GOT3 (cell line): ENCODE results near the gene SLC5A2.
"Not testable (repeated sequence)": the region's sequence is repeated elsewhere in the genome, so short reads cannot be mapped to it uniquely, and the experiment has no call there.

Experiments
- DNase-seq: peaks from one replicate; lab custom pipeline; 2025; ENCODE audit warnings: mixed read lengths; lab: John Stamatoyannopoulos, UW

The SLC5A2 gene

DNA sequence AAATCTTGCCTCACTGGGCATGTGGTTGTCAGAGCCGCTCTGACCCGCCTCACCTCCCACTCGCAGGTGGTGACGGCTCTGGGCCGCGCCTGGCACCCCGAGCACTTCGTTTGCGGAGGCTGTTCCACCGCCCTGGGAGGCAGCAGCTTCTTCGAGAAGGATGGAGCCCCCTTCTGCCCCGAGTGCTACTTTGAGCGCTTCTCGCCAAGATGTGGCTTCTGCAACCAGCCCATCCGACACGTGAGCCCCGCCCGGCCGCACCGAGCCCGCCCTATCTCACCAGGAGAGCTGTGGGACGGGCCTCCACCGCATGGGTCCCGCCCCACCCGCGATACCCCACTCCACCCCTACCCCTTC lies 7.0 kb upstream of the SLC5A2 start:
- DNase-seq, result no peak

DNA sequence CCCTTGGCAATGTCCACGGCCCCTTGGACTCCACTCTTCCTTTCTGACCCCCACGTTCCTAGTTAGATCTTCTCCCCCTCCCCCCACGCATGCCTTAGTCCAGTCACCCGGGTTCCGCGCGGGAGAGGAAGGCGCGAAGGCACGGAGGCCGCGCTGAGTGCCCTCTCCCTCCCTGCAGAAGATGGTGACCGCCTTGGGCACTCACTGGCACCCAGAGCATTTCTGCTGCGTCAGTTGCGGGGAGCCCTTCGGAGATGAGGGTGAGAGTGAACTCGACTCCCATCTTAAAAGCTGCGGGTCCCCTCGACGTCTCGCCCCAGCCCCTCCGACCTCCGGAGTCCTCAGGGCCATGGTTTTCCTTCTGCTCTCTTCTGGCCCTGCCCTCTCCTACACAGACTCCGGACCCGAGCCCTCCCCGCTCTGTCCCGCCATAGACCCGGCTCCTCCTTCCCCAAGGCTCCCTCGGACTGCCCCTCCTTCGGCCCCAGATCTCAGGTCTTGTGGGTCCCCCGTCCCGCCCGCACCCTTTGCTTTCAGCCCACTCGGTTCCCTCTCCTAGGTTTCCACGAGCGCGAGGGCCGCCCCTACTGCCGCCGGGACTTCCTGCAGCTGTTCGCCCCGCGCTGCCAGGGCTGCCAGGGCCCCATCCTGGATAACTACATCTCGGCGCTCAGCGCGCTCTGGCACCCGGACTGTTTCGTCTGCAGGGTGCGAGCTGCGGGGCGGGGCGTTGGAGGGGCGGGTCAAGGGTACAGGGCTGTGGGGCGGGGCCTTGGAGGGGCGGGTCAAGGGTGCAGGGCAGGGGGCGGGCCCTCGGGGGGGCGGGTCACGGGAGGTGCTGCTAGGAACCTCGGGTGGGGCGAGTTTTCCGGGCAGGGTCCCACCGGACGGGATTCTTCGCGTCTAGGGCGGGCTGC lies 6.4 kb upstream of the SLC5A2 start:
- DNase-seq, result no peak

DNA sequence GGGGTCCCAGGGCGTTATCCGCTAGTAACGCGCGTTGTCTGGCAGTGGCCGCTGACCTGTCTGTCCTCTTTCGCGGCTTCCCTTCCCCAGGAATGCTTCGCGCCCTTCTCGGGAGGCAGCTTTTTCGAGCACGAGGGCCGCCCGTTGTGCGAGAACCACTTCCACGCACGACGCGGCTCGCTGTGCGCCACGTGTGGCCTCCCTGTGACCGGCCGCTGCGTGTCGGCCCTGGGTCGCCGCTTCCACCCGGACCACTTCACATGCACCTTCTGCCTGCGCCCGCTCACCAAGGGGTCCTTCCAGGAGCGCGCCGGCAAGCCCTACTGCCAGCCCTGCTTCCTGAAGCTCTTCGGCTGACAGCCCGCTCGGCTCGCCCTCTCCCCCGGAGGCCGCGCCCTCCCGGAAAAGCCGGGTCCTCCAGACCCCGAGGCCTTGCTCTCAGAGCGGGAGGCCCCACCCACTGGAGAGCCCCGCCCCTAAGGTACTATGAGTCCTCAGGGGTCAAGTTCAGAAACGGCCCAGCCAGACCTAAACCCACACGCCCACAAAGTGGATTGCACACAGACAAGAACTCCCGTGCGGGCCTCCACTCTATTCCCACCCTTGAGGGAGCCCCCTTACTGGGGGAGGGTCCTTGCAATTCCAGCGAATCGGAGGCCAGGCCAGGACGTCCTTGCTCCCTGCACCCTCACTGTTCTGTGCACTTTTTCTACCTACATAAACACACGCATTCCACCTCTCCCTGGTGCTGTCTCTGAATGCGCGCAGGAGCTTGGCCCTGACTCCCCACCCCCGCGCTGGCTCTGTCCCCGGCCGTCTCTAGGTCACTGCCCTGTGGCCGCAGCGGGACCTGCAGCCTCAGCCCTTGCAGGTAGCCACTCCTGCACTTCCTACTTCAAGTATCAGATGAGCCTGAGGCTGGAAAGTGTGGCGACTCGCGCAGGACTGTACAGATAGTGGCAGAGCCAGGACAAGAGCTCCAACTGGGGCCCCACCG lies 5.4 kb upstream of the SLC5A2 start:
- DNase-seq, result no peak

DNA sequence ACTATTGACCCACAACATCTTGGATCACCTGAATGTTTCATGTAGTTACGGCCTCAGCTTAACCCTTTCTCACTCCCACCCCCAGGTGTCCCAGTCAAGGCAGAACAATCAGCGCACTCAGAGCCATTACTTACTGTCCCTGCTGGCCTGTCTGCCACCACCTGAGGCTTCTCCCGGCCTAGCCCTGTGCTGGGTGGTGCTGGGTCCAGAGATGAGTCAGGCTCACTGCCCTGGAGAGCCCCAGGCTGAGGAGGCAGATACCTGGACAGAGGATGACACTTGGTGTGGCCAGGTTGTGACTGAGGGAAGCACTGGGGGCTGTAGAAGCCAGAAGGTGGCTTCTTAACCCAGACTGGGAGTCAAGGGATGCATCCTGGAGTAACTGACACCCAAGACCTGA lies 4.0 kb upstream of the SLC5A2 start:
- DNase-seq, result no peak

DNA sequence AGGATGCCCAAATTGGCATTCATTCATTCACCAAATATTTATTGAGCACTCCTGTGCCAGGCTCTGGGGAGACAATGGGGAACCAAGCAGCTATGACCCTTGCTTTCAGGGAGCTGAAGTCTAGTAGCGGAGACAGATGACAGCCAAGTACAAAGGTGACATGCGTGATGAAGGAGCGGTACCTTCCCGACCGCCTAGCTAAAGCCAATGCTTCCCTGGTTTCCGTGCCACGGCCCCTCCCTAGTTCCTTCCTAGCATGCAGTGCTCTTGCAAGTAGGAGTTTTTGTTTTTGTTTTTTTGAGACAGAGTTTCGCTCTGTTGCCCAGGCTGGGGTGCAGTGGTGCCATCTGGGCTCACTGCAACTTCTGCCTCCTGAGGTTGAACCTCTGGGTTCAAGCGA lies 3.2 kb upstream of the SLC5A2 start:
- DNase-seq, result no peak

DNA sequence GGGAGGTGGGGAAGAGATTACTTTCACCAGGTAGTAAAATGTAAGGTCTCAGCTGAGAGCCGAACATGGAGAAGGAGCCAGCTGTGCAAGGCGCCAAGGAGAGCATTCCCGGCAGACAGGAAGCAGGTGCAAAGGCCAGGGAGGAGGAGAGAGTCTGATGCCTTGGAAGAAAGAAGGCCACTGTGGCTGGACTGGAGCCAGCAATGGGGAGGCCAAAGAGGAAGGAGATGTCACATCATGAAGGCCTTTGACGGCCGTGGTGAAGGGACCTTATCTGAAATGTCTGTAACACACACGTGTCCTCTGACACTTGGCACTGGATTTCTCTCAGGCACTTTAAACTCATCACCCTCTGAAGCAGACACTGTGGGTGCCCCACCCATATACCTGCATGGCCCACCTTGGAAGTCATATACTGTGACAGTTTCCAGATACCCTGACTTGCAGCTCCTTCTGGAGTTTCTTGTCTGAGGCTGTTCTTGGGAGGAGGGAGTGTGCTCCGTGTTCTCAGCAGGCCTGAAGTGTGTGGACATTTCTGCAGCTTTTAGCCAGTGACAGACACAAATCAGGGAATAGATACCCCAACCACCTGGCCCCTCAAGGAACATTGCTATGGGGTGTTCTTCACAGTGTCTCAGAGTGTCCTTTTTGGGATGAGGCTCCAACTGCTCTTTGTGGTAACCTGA lies 1.9 kb upstream of the SLC5A2 start:
- no peak for DNase-seq

DNA sequence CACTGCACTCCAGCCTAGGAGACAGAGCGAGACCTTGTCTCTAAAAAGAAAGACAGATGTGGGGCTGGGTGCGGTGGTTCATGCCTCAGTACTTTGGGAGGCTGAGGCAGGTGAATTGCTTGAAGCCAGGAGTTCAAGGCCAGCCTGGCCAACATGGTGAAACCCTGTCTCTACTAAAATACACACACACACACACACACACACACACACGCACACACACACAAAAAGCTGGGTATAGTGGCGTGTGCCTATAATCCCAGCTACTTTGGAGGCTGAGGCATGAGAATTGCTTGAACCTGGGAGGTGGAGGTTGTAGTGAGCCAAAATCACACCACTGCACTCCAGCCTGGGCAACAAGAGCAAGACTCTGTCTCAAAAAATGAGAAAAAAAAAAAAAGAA lies 1.1 kb downstream of the SLC5A2 start:
- not testable (repeated sequence) for DNase-seq

DNA sequence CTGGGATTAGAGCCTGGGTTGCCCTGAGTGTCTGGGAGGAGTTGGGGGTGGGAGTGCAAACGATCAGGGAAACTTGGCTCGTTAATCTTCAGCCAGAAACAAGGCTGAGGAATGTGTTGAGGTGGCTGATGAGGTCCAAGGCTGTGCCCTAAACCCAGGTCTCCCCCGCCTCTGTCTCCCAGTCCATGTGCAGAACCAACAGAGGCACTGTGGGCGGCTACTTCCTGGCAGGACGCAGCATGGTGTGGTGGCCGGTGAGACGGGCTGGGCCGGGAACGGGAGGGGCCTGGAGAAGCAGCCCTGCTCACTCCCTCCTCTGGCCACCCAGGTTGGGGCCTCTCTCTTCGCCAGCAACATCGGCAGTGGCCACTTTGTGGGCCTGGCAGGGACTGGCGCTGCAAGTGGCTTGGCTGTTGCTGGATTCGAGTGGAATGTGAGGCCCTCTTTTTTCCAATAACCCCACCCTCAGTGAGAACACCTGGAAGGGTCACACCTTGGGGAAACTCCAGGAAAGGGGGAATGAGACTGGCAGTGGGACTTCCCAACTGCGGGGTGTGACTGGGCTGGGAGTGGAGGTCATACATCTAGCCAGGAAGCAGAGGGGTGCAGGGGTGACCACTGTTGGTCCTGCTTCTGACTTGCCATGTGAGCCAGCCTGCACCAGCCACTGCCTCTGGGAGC lies 1.7 kb downstream of the SLC5A2 start:
- no peak for DNase-seq

DNA sequence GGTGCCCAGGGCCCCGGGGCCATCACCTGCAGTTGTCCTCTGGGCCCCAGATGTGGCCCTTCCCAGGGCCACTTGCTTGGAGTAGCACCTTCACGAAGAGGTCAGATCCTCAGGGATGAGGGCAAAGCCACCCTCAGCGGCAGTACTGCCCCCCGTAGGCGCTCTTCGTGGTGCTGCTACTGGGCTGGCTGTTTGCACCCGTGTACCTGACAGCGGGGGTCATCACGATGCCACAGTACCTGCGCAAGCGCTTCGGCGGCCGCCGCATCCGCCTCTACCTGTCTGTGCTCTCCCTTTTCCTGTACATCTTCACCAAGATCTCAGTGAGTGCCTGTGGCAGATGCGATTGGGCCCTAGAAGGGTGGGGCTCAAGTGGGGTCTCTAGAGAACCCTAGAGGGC lies 2.6 kb downstream of the SLC5A2 start:
- no peak for DNase-seq

DNA sequence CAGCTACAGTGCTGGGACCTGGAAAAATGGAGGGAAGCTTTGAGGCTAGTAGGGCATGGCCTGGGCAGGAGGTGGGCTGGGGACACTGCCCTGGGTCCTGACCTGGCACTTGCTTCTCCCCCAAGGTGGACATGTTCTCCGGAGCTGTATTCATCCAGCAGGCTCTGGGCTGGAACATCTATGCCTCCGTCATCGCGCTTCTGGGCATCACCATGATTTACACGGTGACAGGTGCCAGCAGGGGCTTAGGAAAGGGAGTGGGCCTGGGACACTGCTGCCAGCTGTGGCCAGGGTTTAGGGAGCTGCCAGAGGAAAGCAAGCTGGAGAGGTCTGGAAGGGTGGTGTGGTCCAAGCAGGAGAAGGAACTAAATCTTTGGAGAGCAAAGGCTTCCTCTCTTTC lies 3.1 kb downstream of the SLC5A2 start:
- no peak for DNase-seq

DNA sequence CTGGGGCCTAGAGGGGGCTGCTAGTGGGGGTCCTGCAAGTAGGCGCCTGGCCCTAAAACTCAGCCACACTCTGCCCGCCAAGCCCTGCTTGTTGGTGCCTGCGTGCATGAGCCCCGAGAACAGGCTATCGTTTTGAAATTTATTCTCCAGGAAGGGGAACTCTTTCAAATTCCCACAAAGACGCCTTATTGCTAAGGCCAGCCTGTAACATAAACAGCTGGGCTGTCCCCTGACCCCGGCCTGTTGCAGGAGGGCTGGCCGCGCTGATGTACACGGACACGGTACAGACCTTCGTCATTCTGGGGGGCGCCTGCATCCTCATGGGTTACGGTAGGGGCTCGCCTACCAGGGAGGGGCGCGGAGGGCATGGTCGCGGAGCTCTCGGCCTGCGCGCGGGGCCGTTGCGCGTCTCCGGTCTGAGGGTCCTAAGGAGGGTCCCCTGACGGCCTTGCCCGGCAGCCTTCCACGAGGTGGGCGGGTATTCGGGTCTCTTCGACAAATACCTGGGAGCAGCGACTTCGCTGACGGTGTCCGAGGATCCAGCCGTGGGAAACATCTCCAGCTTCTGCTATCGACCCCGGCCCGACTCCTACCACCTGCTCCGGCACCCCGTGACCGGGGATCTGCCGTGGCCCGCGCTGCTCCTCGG lies 4.3 kb downstream of the SLC5A2 start:
- no peak for DNase-seq

DNA sequence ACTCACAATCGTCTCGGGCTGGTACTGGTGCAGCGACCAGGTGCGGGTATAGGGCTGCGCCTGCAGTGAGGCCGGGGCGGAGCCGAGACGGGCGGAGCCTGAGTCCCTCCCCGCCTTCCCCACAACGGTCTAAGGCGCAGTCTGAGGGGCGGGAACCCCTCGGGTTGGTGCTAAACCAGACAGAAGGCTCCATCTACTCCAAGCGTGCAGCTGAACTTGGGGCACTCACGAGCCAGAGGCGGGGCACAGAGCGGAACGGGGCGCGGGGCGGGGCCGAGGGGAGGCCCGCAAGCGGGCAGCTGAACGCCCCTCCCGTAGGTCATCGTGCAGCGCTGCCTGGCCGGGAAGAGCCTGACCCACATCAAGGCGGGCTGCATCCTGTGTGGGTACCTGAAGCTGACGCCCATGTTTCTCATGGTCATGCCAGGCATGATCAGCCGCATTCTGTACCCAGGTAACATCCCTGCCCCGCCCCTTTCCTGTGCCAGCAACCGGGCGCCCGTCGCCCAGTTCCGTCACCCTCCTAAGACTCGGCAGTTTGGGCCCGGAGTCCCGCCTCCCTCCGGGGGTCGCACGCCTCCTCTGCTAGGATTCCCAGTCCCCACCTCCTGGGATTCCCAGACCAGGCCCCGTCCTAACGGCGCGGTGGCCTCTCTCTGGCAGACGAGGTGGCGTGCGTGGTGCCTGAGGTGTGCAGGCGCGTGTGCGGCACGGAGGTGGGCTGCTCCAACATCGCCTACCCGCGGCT lies 5.0 kb downstream of the SLC5A2 start:
- no peak for DNase-seq

DNA sequence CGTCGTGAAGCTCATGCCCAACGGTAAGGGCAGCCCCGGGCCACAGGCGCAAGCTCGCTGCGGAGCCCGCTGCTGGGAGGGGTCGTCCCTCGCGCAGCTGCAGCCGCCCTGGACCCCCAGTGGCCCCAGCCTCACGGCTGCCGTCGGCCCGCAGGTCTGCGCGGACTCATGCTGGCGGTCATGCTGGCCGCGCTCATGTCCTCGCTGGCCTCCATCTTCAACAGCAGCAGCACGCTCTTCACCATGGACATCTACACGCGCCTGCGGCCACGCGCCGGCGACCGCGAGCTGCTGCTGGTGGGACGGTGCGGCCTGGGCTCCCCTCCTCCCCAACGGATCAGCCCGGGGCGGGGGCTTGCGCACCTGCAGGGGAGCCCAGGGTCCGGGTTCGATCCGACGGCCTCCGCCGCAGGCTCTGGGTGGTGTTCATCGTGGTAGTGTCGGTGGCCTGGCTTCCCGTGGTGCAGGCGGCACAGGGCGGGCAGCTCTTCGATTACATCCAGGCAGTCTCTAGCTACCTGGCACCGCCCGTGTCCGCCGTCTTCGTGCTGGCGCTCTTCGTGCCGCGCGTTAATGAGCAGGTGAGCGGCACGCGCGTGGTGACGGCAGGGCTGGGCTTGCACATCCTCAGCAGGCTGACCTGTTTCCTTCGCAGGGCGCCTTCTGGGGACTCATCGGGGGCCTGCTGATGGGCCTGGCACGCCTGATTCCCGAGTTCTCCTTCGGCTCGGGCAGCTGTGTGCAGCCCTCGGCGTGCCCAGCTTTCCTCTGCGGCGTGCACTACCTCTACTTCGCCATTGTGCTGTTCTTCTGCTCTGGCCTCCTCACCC lies 5.8 kb downstream of the SLC5A2 start:
- no peak for DNase-seq

DNA sequence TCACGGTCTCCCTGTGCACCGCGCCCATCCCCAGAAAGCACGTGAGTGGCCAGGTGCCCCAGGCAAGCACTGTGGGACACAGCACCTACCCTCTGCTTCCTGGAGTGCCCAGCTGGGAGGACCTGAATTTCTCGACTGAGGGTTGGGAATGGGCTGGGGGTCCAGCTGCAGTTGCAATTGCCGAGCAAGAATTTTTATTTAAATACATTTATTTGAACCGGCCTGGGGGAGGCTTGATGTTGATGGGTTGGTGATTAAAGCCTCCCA lies 6.3 kb downstream of the SLC5A2 start:
- DNase-seq, result no peak

DNA sequence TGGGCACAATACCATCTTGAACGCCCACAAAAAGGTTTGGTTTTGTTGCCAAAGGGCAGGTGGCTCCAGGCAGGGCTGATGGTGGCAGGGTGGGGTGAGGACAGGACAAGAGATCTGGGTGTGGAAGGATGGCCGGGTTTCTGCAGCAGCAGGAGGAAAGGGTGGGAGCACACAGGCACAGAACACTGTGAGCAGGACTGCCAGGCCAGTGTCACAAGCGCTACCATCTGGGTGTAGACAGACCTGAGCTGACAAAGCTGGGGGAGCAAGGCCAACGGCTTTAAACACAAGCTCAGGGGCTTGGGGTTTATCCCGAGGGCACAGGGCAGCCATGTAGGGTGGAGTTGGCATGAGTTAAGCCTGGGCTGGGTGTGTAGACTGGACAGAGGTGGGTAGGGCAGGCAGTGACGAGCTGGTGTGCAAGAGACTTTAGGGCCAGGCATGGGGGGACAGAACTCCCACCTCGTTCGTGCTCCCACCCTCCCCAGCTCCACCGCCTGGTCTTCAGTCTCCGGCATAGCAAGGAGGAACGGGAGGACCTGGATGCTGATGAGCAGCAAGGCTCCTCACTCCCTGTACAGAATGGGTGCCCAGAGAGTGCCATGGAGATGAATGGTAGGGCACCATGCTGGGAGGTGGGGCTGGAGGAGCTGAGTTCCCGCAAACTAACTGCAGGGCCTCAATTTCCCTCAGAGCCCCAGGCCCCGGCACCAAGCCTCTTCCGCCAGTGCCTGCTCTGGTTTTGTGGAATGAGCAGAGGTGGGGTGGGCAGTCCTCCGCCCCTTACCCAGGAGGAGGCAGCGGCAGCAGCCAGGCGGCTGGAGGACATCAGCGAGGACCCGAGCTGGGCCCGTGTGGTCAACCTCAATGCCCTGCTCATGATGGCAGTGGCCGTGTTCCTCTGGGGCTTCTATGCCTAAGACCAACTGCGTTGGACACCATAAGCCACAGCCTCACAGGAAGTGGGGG lies 7.0 kb downstream of the SLC5A2 start:
- no peak for DNase-seq

DNA sequence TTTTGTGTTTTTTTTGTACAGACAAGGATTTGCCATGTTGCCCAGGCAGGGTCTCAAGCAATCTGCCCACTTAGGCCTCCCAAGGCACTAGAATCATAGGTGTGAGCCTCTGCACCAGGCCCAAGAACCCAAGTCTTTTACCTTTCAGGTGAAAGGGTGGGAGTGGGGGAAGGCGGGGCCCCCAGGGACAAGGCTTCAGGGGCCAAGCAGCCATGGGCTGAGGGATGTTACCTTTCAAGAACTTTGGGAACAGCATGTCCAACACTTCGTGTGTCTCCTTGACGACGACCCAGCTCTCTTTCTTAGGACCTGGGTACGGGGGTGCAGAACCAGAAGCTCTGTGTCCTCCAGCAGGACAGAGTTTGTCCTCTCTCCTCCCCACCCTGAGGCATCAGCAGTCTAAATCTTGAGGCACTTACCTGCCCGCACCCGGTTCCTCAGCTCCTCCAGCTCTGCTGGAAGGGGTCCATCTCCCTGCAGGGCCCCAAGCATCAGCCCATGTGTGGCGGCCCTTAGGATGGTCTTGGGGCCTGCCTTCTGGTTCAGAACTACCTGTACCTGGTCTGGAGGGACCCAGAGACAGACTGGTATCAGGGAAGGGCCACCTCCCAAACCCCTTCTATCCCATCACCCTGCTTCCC lies 9.0 kb downstream of the SLC5A2 start:
- no peak for DNase-seq

DNA sequence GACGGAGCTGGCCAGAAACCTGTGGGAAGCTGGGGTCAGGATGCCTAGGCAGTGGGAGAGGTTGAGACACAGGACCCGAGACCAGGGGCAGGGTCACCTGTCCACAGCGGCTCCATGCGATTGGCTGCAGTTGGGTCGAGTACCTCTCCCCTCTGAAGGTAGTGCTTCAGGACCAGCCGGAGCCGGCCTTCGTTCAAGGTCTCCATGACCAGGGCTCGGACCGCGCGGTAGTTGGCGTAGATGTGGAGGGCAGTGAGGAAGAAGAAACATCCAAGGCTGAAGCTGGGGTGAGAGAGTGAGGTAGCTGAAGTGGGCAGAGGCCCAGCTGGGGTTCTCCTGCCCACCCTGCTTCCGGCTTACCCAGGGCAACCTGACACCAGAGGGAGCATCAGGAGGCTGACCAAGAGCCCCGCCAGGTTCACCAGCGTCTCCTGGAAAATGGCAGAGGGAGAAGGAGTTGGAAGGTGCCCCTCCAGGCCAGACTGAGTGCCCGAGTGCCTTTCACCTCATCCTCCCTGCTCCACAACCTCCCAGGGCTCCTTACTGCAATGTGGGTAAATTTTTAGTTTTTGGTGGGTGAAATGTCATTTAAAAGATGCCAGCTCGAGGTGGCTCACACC lies 10.7 kb downstream of the SLC5A2 start:
- DNase-seq, result no peak

DNA sequence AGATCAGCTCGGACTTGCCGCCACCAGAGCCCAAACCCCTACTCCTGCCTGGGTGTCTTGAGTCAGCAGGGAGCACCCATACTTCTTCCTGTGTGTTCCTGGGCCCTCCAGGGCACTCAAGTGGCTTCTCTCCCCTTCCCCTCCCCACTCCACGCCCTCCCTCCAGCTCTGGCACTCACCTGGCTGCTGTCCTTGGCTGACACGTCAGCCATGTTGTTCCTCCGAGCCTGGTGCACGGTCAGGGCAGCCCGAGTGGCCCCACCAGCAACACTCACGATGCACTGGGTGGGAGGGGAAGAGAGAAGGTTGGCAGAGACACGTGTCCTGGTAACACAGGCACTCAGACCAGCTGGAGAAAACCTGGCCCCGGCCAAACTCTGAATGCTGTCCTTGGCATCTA lies 13.7 kb downstream of the SLC5A2 start:
- DNase-seq, result no peak
